Lung (tissue), 12 donors: ENCODE measurements around the gene GPR137B. TPM values are rescaled to one million over a fixed set of nuclear protein-coding genes. Genes with fewer than 3 reads are reported as not detected.

ENCODE experiments used
- ATAC-seq: fragments of 200-7000 bp; cut with Tn5 transposase; one replicate; pipeline ENCODE4 v1.9.1; 2020; ENCODE audit warnings: moderate number of reproducible peaks; ENCODE audit not compliant: insufficient read depth, low FRiP score
- DNase-seq, 3 donors: peaks; one replicate each; pipeline ENCODE4 v3.0.0-alpha.2; 2013 to 2017
- H3K27ac ChIP-seq, 2 donors: one replicate each; pipeline ENCODE4 v1.5.1; 2013; ENCODE audit warnings: mild to moderate bottlenecking in 2 of 2, moderate library complexity in 2 of 2, control low read depth in 1 of 2, inconsistent platforms in 1 of 2, low read depth in 1 of 2, low read length in 1 of 2
- H3K27me3 ChIP-seq, 3 donors: one replicate each; pipeline ENCODE4 v1.5.1; 2013; ENCODE audit warnings: low read length in 2 of 3; ENCODE audit not compliant: control insufficient read depth in 3 of 3, insufficient read depth in 3 of 3
- H3K36me3 ChIP-seq, 4 donors: one replicate each; pipeline ENCODE4 v1.5.1; 2013; ENCODE audit warnings: low read length in 4 of 4, mild to moderate bottlenecking in 1 of 4, moderate library complexity in 1 of 4; ENCODE audit not compliant: control insufficient read depth in 4 of 4, insufficient read depth in 4 of 4
- H3K4me1 ChIP-seq, 5 donors: one replicate each; pipeline ENCODE4 v1.5.1; 2013; ENCODE audit warnings: low read length in 5 of 5, mild to moderate bottlenecking in 2 of 5, moderate library complexity in 1 of 5; ENCODE audit not compliant: control insufficient read depth in 5 of 5, insufficient read depth in 5 of 5
- H3K4me3 ChIP-seq: one replicate; pipeline ENCODE4 v1.5.1; 2013; ENCODE audit warnings: mild to moderate bottlenecking, control low read depth, moderate library complexity
- H3K9ac ChIP-seq, 2 donors: one replicate each; pipeline ENCODE4 v1.5.1; 2013; ENCODE audit warnings: low read length in 2 of 2, control low read depth in 1 of 2; ENCODE audit not compliant: insufficient read depth in 1 of 2
- H3K9me3 ChIP-seq, 4 donors: one replicate each; pipeline ENCODE4 v1.5.1; 2013; ENCODE audit warnings: low read length in 3 of 4, mild to moderate bottlenecking in 1 of 4, moderate library complexity in 1 of 4; ENCODE audit not compliant: control insufficient read depth in 4 of 4, insufficient read depth in 3 of 4
- WGBS, 2 donors: extraction: QIAGEN DNeasy Blood & Tissue Kit; methylation state at CpG; one replicate each; pipeline ENCODE4 v1.1.7; 2013; 5-methylcytosine and 5-hydroxymethylcytosine counted together
- polyA plus RNA-seq, 2 donors: library from polyadenylated mRNA; stranded (reverse); fragments of 200-250 nt; gene quantifications; one replicate each; pipeline ENCODE4 v1.2.1, GENCODE V29; 2013
- total RNA-seq, 2 donors: library from RNA; depleted of rRNA in 1 of 2; stranded (reverse); fragments of >200 nt in 1 of 2; gene quantifications; one replicate each; pipeline ENCODE4 v1.2.1, GENCODE V29; 2014 to 2021
- TF ChIP-seq, protein P1 (sequence below): IDR thresholded peaks from 2 replicates; pipeline ENCODE4 v1.5.1; 2012; ENCODE audit warnings: mild to moderate bottlenecking; ENCODE audit errors: control extremely low read depth, extremely low read depth
- donor health status: control.
- donor health status: control.
- donor health status: Bipolar disorder and iron deficiency.
- donor health status: healthy.
- donor health status: DM: yes; HTN: yes; CAD: no.

GPR137B gene
- total and polyA plus RNA-seq, 4 donors: 7.0 to 31.0 (median 19.1) TPM

DNA sequence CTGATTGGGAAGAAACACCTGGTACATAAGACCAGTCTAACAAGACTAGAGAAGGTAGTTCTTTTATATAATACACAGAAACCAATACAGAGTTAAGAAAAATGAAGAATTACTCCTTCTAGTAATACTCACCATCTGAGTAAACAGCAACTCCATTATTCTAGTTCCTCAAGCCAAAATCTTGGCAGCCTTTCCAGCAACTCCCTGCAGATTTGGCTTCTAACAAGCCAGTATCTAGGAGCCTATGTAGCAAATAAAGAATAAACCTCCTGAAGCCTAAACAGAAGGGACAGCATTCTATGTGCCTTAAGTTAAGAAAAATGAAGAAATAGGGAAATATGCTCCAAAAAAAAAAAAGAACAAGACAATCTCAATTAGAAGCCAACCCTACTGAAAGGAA lies 114.9 kb downstream of the GPR137B start:
- Histone ChIP-seq H3K9me3 (peaks cover 0 to 21% (median 7%) of the 10 kb centered on the region in 4 donors), H3K27ac (no peak overlapping the region), H3K9ac (no peak overlapping the region), H3K27me3 (no peaks in the 10 kb centered on the region), H3K36me3 (peaks cover 0 to 3% (median 1%) of the 10 kb centered on the region in 4 donors), H3K4me1 (peaks cover 0 to 2% (median 0%) of the 10 kb centered on the region in 5 donors), H3K4me3 (no peak overlapping the region)
- no peak for DNase-seq
- ATAC-seq: no peak
- TF ChIP-seq, protein P1, sequence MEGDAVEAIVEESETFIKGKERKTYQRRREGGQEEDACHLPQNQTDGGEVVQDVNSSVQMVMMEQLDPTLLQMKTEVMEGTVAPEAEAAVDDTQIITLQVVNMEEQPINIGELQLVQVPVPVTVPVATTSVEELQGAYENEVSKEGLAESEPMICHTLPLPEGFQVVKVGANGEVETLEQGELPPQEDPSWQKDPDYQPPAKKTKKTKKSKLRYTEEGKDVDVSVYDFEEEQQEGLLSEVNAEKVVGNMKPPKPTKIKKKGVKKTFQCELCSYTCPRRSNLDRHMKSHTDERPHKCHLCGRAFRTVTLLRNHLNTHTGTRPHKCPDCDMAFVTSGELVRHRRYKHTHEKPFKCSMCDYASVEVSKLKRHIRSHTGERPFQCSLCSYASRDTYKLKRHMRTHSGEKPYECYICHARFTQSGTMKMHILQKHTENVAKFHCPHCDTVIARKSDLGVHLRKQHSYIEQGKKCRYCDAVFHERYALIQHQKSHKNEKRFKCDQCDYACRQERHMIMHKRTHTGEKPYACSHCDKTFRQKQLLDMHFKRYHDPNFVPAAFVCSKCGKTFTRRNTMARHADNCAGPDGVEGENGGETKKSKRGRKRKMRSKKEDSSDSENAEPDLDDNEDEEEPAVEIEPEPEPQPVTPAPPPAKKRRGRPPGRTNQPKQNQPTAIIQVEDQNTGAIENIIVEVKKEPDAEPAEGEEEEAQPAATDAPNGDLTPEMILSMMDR: no peak

DNA sequence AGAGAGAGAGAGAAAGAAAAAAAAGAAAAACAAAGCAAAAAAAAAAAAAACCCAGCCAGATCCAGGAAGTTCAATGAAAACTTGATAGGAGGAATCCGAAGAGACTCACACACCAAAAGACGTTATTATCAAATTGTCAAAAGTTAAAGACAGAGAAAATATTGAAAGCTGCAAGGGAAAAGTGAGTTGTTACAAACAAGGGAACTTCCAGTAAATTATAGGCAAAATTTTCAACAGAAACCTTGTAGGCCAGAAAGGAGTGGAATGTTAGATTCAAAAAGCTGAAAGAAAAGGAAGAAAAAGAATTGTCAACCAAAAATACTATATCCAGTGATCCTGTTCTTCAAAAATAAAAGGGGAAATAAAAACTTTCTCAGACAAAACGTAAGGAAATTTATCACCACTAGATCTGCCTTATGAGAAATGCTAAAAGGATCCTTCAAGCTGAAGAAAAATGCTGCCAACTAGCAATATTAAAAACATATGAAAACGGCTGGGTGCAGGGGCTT lies 115.8 kb downstream of the GPR137B start:
- WGBS, 2 donors: 85 to 97% methylated on average over 4 of the region's 4 CpGs
- ATAC-seq (no peak), DNase-seq (no peak)
- H3K27ac ChIP-seq: no peak overlapping the region
- no peak overlapping the region for H3K4me3 ChIP-seq
- H3K36me3 ChIP-seq: peaks cover 0 to 9% (median 4%) of the 10 kb centered on the region in 4 donors
- H3K4me1 ChIP-seq: peaks cover 0 to 2% (median 0%) of the 10 kb centered on the region in 5 donors
- TF ChIP-seq, protein P1: no peak
- no peaks in the 10 kb centered on the region for H3K27me3 ChIP-seq
- H3K9me3 ChIP-seq: peaks cover 0 to 22% (median 9%) of the 10 kb centered on the region in 4 donors
- H3K9ac ChIP-seq: no peak overlapping the region

Other genes with a start within 250 kb of the GPR137B start
- 100 to 1,000 TPM in 1 of 2 donors, 10 to 100 TPM in 1; 55.8 to 151 TPM for gene NID1, start 77.4 kb upstream of the GPR137B start, total RNA-seq
- gene NID1, start 77.4 kb upstream of the GPR137B start, polyA plus RNA-seq: 10 to 100 TPM; 15.4 to 34.4 TPM
- gene ERO1B, start 139.4 kb downstream of the GPR137B start, total RNA-seq: 10 to 100 TPM in 1 of 2 donors, 1 to 10 TPM in 1; 5.7 to 15.3 TPM
- gene ERO1B, start 139.4 kb downstream of the GPR137B start, polyA plus RNA-seq: 1 to 10 TPM; 2.7 to 3.5 TPM